ENCODE data around the gene HMCN2. TPM values are rescaled to one million over a fixed set of nuclear protein-coding genes. Genes with fewer than 3 reads are reported as not detected.

The HMCN2 gene
- total RNA-seq, 5 donors from 2014 or later (not counting 1 experiment from before 2014, with no cell fraction given) = 0.03 TPM; not detected in 4

DNA sequence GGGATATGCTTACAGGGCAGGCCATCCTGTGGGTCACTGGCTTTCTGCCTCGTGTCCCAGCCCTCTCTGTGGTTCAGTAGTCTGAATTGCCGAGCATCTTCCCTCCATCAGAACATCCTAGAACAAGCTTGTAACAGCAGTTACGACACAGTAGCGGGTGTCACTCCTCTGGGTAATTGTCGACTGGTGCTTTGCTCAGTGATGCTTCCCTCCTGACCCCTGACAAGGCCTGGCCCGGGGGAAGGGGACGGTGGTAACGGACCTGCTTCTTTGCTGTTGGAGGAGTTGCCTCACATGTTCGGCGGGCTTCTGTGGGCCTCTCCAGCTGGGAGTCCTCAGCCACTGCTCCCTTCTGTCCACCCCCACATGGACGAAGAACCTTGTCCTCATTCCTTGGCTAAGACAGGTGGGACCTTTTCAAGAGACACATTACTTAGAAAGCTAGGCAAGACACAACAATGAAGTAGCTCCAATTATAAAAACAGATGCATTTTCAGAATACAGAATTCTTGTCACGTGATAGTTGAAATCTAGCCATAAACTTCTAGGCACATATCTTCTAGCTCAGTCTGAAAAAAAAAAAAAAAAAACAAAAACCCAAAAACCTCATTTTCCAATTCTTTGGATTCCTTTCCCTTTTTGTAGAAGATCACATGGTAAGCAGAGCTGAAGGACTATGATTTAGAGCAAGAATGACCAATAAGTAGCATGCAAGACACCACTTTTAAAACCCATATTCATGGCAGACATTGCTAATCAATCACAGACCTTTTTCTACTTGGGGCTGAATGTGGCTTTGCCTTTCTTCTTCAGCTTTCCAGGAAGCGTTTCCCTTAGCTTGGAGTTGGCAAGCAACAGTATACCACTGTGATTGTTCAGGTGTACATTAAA, 25.0 kb downstream of the HMCN2 start:
- CTCF ChIA-PET = interaction anchor here in 1 of 2 donors (0.6 kb wide), 1 partner anchor 553 kb away, joined by 4 read pairs; no protein-coding TSS in a partner anchor
- no peaks in the 10 kb centered on the region for H3K4me1 Mint-ChIP-seq
- no peak overlapping the region for H3K27ac ChIP-seq (ENCODE audit: low read length)
- H3K27ac Mint-ChIP-seq = peak overlapping the region in 1 of 2 donors; percentile 61
- POLR2A ChIA-PET = no interaction called here
- H3K27me3 ChIP-seq (replicated peaks in 1 of 2; ENCODE audit: control insufficient read depth in 2 of 2, extremely low read depth in 1 of 2, insufficient read depth in 2 of 2, low read length in 1 of 2) = peaks cover 0 to 66% of the 10 kb centered on the region in 2 experiments
- ATAC-seq (replicated peaks in 1 of 4) (no peak), DNase-seq (no peak)
- no peaks in the 10 kb centered on the region for H3K4me1 ChIP-seq (ENCODE audit: control insufficient read depth in 1 of 2, extremely low read depth in 1 of 2, insufficient read depth in 2 of 2, low read length in 2 of 2)
- no peak overlapping the region for H3K4me3 Mint-ChIP-seq
- WGBS (ENCODE audit: insufficient coverage) = 83% methylated on average over 8 of the region's 13 CpGs
- H3K27me3 Mint-ChIP-seq = peaks cover 32 to 67% of the 10 kb centered on the region in 2 donors
- no peaks in the 10 kb centered on the region for H3K36me3 ChIP-seq (ENCODE audit: control insufficient read depth in 2 of 2, extremely low read depth in 1 of 2, insufficient read depth in 1 of 2, low read length in 1 of 2)
- H3K4me3 ChIP-seq (ENCODE audit: control insufficient read depth in 1 of 2, extremely low read depth in 1 of 2, low read length in 1 of 2) = no peak overlapping the region
- H3K36me3 Mint-ChIP-seq = no peaks in the 10 kb centered on the region
- no peaks in the 10 kb centered on the region for H3K9me3 Mint-ChIP-seq
- H3K9me3 ChIP-seq = no peaks in the 10 kb centered on the region

DNA sequence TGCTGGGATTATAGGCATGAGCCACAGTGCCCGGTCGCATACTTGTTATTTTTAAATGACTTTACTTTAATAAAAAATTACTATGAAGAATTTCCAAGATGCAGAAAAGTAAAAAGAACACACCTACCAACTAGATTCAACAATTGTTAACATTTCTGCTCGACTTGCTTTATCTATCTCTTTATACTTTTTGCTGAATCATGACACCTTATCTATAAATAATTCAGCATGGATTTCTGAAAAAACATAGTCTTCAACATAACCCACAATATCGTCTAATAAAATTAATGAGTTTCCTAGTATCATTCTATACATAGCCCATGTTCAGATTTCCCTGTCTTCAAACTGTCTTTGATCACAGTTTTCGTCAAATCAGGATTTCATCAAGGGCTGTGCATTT, 25.9 kb downstream of the HMCN2 start:
- Mint-ChIP-seq H3K36me3 (no peaks in the 10 kb centered on the region), H3K27ac (no peak overlapping the region), H3K4me3 (no peak overlapping the region), H3K27me3 (peaks cover 33 to 64% of the 10 kb centered on the region in 2 donors), H3K9me3 (no peaks in the 10 kb centered on the region), H3K4me1 (no peaks in the 10 kb centered on the region)
- Histone ChIP-seq H3K9me3 (no peaks in the 10 kb centered on the region), H3K27me3 (replicated peaks in 1 of 2; ENCODE audit: control insufficient read depth in 2 of 2, extremely low read depth in 1 of 2, insufficient read depth in 2 of 2, low read length in 1 of 2) (peaks cover 0 to 61% of the 10 kb centered on the region in 2 experiments), H3K4me1 (ENCODE audit: control insufficient read depth in 1 of 2, extremely low read depth in 1 of 2, insufficient read depth in 2 of 2, low read length in 2 of 2) (no peaks in the 10 kb centered on the region), H3K4me3 (ENCODE audit: control insufficient read depth in 1 of 2, extremely low read depth in 1 of 2, low read length in 1 of 2) (no peak overlapping the region), H3K27ac (ENCODE audit: low read length) (no peak overlapping the region), H3K36me3 (ENCODE audit: control insufficient read depth in 2 of 2, extremely low read depth in 1 of 2, insufficient read depth in 1 of 2, low read length in 1 of 2) (no peaks in the 10 kb centered on the region)
- CTCF ChIA-PET = no interaction called here
- ATAC-seq (replicated peaks in 1 of 4) = no peak
- no peak for DNase-seq
- POLR2A ChIA-PET = no interaction called here
- WGBS (ENCODE audit: insufficient coverage) = no CpG with 5 or more reads among the region's 5 CpGs

- Histone ChIP-seq H3K9me3 (no peaks in the 10 kb centered on the region), H3K4me1 (ENCODE audit: control insufficient read depth in 1 of 2, extremely low read depth in 1 of 2, insufficient read depth in 2 of 2, low read length in 2 of 2) (no peaks in the 10 kb centered on the region), H3K36me3 (ENCODE audit: control insufficient read depth in 2 of 2, extremely low read depth in 1 of 2, insufficient read depth in 1 of 2, low read length in 1 of 2) (no peaks in the 10 kb centered on the region), H3K27me3 (replicated peaks in 1 of 2; ENCODE audit: control insufficient read depth in 2 of 2, extremely low read depth in 1 of 2, insufficient read depth in 2 of 2, low read length in 1 of 2) (peaks cover 0 to 55% of the 10 kb centered on the region in 2 experiments), H3K27ac (ENCODE audit: low read length) (no peak overlapping the region), H3K4me3 (ENCODE audit: control insufficient read depth in 1 of 2, extremely low read depth in 1 of 2, low read length in 1 of 2) (no peak overlapping the region)
- no peak for ATAC-seq (replicated peaks in 1 of 4)
- ChIA-PET CTCF (no interaction called here), POLR2A (interaction anchor here in 1 of 2 donors (0.5 kb wide), 1 partner anchor 72 kb away, joined by 7 read pairs; no protein-coding TSS in a partner anchor)
- no peaks in the 10 kb centered on the region for H3K9me3 Mint-ChIP-seq
- 54% methylated on average over 3 of the region's 6 CpGs for WGBS (ENCODE audit: insufficient coverage)
- H3K4me3 Mint-ChIP-seq = no peak overlapping the region
- no peaks in the 10 kb centered on the region for H3K4me1 Mint-ChIP-seq
- no peak for DNase-seq
- H3K36me3 Mint-ChIP-seq = no peaks in the 10 kb centered on the region
- no peak overlapping the region for H3K27ac Mint-ChIP-seq
- H3K27me3 Mint-ChIP-seq = peaks cover 36 to 60% of the 10 kb centered on the region in 2 donors
Observed at GRCh38 chr9:130292106-130292505, 26.5 kb downstream of the HMCN2 start.

DNA sequence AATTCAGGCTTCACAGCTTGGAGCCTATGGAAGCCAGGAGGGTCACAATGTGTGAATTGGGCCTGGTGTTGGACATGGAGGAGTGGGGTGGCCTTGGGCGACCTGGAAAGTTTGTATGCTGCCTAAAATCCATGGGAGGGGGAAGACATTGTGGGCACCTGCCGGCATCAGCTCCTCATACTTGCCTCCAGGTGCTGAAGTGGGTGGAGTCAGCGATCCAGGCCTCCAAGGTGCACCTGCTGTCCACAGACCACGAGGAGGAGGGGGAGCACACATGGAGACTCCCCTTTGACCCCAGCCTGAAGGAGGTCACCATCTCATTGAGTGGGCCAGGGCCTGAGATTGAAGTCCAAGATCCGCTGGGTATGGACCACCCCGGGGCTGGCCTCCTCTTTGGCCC, 29.1 kb downstream of the HMCN2 start:
- peaks cover 36 to 53% of the 10 kb centered on the region in 2 donors for H3K27me3 Mint-ChIP-seq
- no peaks in the 10 kb centered on the region for H3K36me3 Mint-ChIP-seq
- ATAC-seq (replicated peaks in 1 of 4) = no peak
- Histone ChIP-seq H3K27ac (ENCODE audit: low read length) (no peak overlapping the region), H3K9me3 (no peaks in the 10 kb centered on the region), H3K4me1 (ENCODE audit: control insufficient read depth in 1 of 2, extremely low read depth in 1 of 2, insufficient read depth in 2 of 2, low read length in 2 of 2) (no peaks in the 10 kb centered on the region), H3K4me3 (ENCODE audit: control insufficient read depth in 1 of 2, extremely low read depth in 1 of 2, low read length in 1 of 2) (no peak overlapping the region), H3K36me3 (ENCODE audit: control insufficient read depth in 2 of 2, extremely low read depth in 1 of 2, insufficient read depth in 1 of 2, low read length in 1 of 2) (no peaks in the 10 kb centered on the region), H3K27me3 (replicated peaks in 1 of 2; ENCODE audit: control insufficient read depth in 2 of 2, extremely low read depth in 1 of 2, insufficient read depth in 2 of 2, low read length in 1 of 2) (peaks cover 0 to 47% of the 10 kb centered on the region in 2 experiments)
- H3K9me3 Mint-ChIP-seq = no peaks in the 10 kb centered on the region
- POLR2A ChIA-PET = no interaction called here
- H3K27ac Mint-ChIP-seq = no peak overlapping the region
- H3K4me3 Mint-ChIP-seq = no peak overlapping the region
- 73% methylated on average over 6 of the region's 6 CpGs for WGBS (ENCODE audit: insufficient coverage)
- CTCF ChIA-PET = no interaction called here
- no peak for DNase-seq
- H3K4me1 Mint-ChIP-seq = no peaks in the 10 kb centered on the region

- H3K4me1 Mint-ChIP-seq = no peaks in the 10 kb centered on the region
Observed at GRCh38 chr9:130295431-130295830, 29.9 kb downstream of the HMCN2 start.

GRCh38 chr9:130295945-130296782, 30.6 kb downstream of the HMCN2 start:
- H3K27me3 Mint-ChIP-seq = peaks cover 39 to 41% of the 10 kb centered on the region in 2 donors

More at GRCh38 chr9:130295431-130295830, 29.9 kb downstream of the HMCN2 start:
- CTCF ChIA-PET = no interaction called here
- Histone ChIP-seq H3K27ac (ENCODE audit: low read length) (no peak overlapping the region), H3K4me1 (ENCODE audit: control insufficient read depth in 1 of 2, extremely low read depth in 1 of 2, insufficient read depth in 2 of 2, low read length in 2 of 2) (no peaks in the 10 kb centered on the region), H3K9me3 (no peaks in the 10 kb centered on the region), H3K27me3 (replicated peaks in 1 of 2; ENCODE audit: control insufficient read depth in 2 of 2, extremely low read depth in 1 of 2, insufficient read depth in 2 of 2, low read length in 1 of 2) (peaks cover 0 to 41% of the 10 kb centered on the region in 2 experiments), H3K36me3 (ENCODE audit: control insufficient read depth in 2 of 2, extremely low read depth in 1 of 2, insufficient read depth in 1 of 2, low read length in 1 of 2) (no peaks in the 10 kb centered on the region), H3K4me3 (ENCODE audit: control insufficient read depth in 1 of 2, extremely low read depth in 1 of 2, low read length in 1 of 2) (no peak overlapping the region)
- Mint-ChIP-seq H3K27me3 (peaks cover 38 to 45% of the 10 kb centered on the region in 2 donors), H3K4me3 (no peak overlapping the region), H3K36me3 (no peaks in the 10 kb centered on the region), H3K9me3 (peaks cover 0 to 5% (median 0%) of the 10 kb centered on the region in 3 donors), H3K27ac (no peak overlapping the region)
- 80% methylated on average over 8 of the region's 11 CpGs for WGBS (ENCODE audit: insufficient coverage)
- POLR2A ChIA-PET = no interaction called here
- no peak for ATAC-seq (replicated peaks in 1 of 4)
- DNase-seq = no peak

More at GRCh38 chr9:130295945-130296782, 30.6 kb downstream of the HMCN2 start:
- no peak overlapping the region for H3K4me3 Mint-ChIP-seq
- ATAC-seq (replicated peaks in 1 of 4) (no peak), DNase-seq (no peak)
- H3K36me3 Mint-ChIP-seq = no peaks in the 10 kb centered on the region
- no peaks in the 10 kb centered on the region for H3K4me1 ChIP-seq (ENCODE audit: control insufficient read depth in 1 of 2, extremely low read depth in 1 of 2, insufficient read depth in 2 of 2, low read length in 2 of 2)
- H3K9me3 Mint-ChIP-seq = peaks cover 0 to 5% (median 0%) of the 10 kb centered on the region in 3 donors
- peaks cover 0 to 46% of the 10 kb centered on the region in 2 experiments for H3K27me3 ChIP-seq (replicated peaks in 1 of 2; ENCODE audit: control insufficient read depth in 2 of 2, extremely low read depth in 1 of 2, insufficient read depth in 2 of 2, low read length in 1 of 2)
- no peaks in the 10 kb centered on the region for H3K36me3 ChIP-seq (ENCODE audit: control insufficient read depth in 2 of 2, extremely low read depth in 1 of 2, insufficient read depth in 1 of 2, low read length in 1 of 2)
- no peaks in the 10 kb centered on the region for H3K9me3 ChIP-seq
- H3K4me3 ChIP-seq (ENCODE audit: control insufficient read depth in 1 of 2, extremely low read depth in 1 of 2, low read length in 1 of 2) = no peak overlapping the region
- no peaks in the 10 kb centered on the region for H3K4me1 Mint-ChIP-seq
- POLR2A ChIA-PET = no interaction called here
- H3K27ac ChIP-seq (ENCODE audit: low read length) = no peak overlapping the region
- WGBS (ENCODE audit: insufficient coverage) = 82% methylated on average over 9 of the region's 10 CpGs
- CTCF ChIA-PET = no interaction called here
- H3K27ac Mint-ChIP-seq = no peak overlapping the region

Data from T-cell (primary cell).